Measurements from ENCODE around the gene SND1. TPM values are rescaled to one million over a fixed set of nuclear protein-coding genes. Genes with fewer than 3 reads are reported as not detected.

Gene SND1
- total RNA-seq, 2 donors from 2014 or later, result 91.0 to 111 TPM

DNA sequence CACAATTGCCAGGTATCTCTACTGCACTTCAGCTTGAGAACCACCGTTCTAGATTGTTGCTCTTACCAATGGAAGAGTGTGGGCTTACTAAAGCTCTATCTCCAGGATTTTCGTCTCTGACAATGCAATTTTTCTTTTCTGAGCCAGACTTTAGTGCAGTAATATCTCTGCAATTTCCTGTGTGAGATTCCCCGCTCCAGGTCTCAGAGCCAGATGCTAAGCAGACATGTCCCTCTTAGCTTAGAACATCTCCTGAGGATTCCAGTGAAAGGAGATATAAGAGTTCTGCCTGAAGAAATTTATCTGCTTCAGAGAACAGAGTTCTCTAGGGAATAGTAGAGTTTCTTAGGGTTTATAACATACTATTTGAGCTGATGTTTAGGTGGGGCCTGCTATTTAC is 82.0 kb downstream of the SND1 start:
- Histone ChIP-seq H3K36me3 (peaks cover 7% of the 10 kb centered on the region), H3K27ac (no peak overlapping the region), H3K4me1 (ENCODE audit: control insufficient read depth in 1 of 2, low read depth in 2 of 2) (no peaks in the 10 kb centered on the region), H3K4me3 (no peak overlapping the region), H3K9me3 (no peaks in the 10 kb centered on the region), H3K27me3 (replicated peaks; ENCODE audit: insufficient read depth) (no peaks in the 10 kb centered on the region)
- DNase-seq (ENCODE audit: low spot score), result no peak
- TF ChIP-seq, protein P1, sequence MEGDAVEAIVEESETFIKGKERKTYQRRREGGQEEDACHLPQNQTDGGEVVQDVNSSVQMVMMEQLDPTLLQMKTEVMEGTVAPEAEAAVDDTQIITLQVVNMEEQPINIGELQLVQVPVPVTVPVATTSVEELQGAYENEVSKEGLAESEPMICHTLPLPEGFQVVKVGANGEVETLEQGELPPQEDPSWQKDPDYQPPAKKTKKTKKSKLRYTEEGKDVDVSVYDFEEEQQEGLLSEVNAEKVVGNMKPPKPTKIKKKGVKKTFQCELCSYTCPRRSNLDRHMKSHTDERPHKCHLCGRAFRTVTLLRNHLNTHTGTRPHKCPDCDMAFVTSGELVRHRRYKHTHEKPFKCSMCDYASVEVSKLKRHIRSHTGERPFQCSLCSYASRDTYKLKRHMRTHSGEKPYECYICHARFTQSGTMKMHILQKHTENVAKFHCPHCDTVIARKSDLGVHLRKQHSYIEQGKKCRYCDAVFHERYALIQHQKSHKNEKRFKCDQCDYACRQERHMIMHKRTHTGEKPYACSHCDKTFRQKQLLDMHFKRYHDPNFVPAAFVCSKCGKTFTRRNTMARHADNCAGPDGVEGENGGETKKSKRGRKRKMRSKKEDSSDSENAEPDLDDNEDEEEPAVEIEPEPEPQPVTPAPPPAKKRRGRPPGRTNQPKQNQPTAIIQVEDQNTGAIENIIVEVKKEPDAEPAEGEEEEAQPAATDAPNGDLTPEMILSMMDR (IDR thresholded peaks at IDR 0.05), result no peak
- ATAC-seq (ENCODE audit: insufficient number of reproducible peaks, low FRiP score, low read depth), result no peak

DNA sequence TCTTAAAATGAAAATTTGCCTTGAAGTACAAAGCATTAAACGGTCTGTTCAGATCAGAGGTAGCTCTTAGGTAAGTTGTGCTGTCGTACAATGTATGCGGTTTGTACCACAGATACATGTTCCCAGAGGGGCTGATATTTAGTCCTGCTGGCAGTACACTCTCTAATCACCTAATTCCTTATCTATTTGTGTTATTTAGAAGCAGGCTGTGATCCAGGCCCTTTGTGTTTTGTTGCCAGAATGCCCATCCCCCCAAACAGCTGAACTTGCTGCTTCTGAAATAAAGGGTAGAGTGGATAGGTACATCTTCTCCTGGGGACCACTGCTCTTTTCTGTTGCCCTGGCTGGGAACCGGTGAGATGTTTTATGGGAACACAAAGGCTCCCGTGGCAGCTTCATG is 84.5 kb downstream of the SND1 start:
- Histone ChIP-seq H3K4me3 (no peak overlapping the region), H3K27me3 (replicated peaks; ENCODE audit: insufficient read depth) (no peaks in the 10 kb centered on the region), H3K9me3 (no peaks in the 10 kb centered on the region), H3K4me1 (ENCODE audit: control insufficient read depth in 1 of 2, low read depth in 2 of 2) (no peaks in the 10 kb centered on the region), H3K36me3 (peaks cover 7% of the 10 kb centered on the region), H3K27ac (no peak overlapping the region)
- DNase-seq (ENCODE audit: low spot score) (no peak), ATAC-seq (ENCODE audit: insufficient number of reproducible peaks, low FRiP score, low read depth) (no peak)
- TF ChIP-seq, protein P1 (IDR thresholded peaks at IDR 0.05), result no peak

DNA sequence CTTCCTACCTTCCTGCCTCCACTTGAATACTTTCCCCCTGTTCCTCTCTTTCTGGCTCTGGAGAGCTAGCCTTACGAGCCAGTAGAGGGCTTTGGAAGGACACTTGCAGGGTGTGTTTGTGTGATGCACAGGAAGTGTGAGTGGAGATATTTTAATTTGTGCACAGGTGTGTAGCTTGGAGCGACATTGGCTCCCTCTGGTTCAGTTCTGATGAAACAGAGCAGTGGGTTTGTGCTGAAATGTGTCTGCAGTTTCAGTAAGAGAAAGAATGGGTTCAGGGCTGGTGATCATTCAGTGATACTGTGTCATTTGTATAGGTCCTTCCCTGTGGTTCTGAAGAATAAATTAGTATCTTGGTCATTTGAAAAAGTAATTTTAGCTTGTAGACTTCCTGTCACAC is 86.9 kb downstream of the SND1 start:
- H3K27ac ChIP-seq, result no peak overlapping the region
- TF ChIP-seq, protein P1 (IDR thresholded peaks at IDR 0.05), result no peak
- no peaks in the 10 kb centered on the region for H3K36me3 ChIP-seq
- DNase-seq (ENCODE audit: low spot score) (no peak), ATAC-seq (ENCODE audit: insufficient number of reproducible peaks, low FRiP score, low read depth) (no peak)
- no peak overlapping the region for H3K4me3 ChIP-seq
- no peaks in the 10 kb centered on the region for H3K4me1 ChIP-seq (ENCODE audit: control insufficient read depth in 1 of 2, low read depth in 2 of 2)
- no peaks in the 10 kb centered on the region for H3K27me3 ChIP-seq (replicated peaks; ENCODE audit: insufficient read depth)
- H3K9me3 ChIP-seq, result no peaks in the 10 kb centered on the region

DNA sequence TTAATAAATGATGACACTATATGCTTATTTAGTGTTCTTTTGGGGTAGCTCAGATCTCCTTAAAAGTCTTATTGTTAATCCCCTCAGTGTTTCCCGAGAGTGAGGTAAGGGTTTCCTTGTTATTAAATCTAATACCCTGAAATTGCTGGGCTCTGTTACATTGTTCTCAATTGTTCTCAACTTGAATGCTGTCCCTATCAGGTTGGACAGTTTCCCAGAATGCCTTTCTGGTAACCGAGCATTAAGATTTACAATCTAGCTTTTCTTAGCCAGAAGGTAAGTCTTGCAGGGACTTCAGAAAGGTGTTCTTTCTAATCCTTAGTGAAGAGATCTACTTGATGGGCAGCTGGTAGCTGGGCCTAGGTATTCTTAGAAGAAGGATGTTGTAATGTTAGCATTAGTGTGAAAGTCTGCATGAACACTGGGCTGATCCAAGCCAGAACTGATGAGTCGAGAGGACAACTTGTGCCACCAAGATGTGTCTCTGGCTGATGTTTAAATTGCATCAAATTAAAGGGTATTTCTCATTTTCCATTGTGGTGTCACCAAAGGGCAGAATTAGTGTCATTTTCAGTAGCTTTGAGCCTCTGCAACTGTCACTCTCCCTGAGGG is 89.9 kb downstream of the SND1 start:
- DNase-seq (ENCODE audit: low spot score) (no peak), ATAC-seq (ENCODE audit: insufficient number of reproducible peaks, low FRiP score, low read depth) (no peak)
- Histone ChIP-seq H3K9me3 (no peaks in the 10 kb centered on the region), H3K27ac (no peak overlapping the region), H3K4me3 (no peak overlapping the region), H3K36me3 (no peaks in the 10 kb centered on the region), H3K27me3 (replicated peaks; ENCODE audit: insufficient read depth) (no peaks in the 10 kb centered on the region), H3K4me1 (ENCODE audit: control insufficient read depth in 1 of 2, low read depth in 2 of 2) (no peaks in the 10 kb centered on the region)
- TF ChIP-seq, protein P1 (IDR thresholded peaks at IDR 0.05), result no peak

DNA sequence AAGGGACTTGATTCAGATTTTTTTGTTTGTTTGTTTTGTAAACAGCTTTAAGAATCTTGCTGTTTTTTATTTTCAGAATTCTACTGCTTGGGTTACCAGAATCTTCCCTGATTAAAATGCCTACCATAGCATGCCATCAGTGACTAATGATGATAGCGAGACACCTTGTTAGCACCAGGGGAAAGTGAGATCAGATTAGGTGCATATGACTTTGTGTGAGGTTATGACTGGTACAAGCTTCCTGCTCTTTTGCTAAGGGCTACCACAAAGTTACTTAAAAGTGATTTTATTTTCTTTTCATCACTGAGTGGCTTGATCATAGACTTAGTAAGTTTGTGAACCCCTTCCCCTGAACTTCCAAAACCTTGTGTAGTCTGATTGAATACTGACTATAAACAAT is 93.5 kb downstream of the SND1 start:
- Histone ChIP-seq H3K9me3 (no peaks in the 10 kb centered on the region), H3K27me3 (replicated peaks; ENCODE audit: insufficient read depth) (no peaks in the 10 kb centered on the region), H3K4me1 (ENCODE audit: control insufficient read depth in 1 of 2, low read depth in 2 of 2) (no peaks in the 10 kb centered on the region), H3K27ac (no peak overlapping the region), H3K36me3 (no peaks in the 10 kb centered on the region), H3K4me3 (no peak overlapping the region)
- ATAC-seq (ENCODE audit: insufficient number of reproducible peaks, low FRiP score, low read depth), result no peak
- no peak for DNase-seq (ENCODE audit: low spot score)
- TF ChIP-seq, protein P1 (IDR thresholded peaks at IDR 0.05), result no peak
